SK-N-SH (cell line): ENCODE results near the gene CDHR2. TPM values are rescaled to one million over a fixed set of nuclear protein-coding genes. Genes with fewer than 3 reads are reported as not detected.

Experiments
- CTCF ChIA-PET: fragments of 300-600, 350-600 bp; formaldehyde crosslinking; extraction: SDS; loops from one replicate; lab custom pipeline; 2021; lab: Yijun Ruan, JAX
- POLR2A ChIA-PET: fragments of 350-600 bp; sonication (Branson Sonifier 250); formaldehyde crosslinking; extraction: SDS; loops from one replicate; lab custom pipeline; 2020; ENCODE audit warnings: antibody characterized with exemption, inconsistent platforms; lab: Yijun Ruan, JAX
- DNase-seq: peaks from one replicate; pipeline ENCODE4 v3.0.0; 2012
- H2AFZ ChIP-seq: fragments of 200-600 bp; sonication (generic); 2 replicates; pipeline ENCODE4 v1.8.1; 2016; ENCODE audit warnings: antibody characterized with exemption, mild to moderate bottlenecking, low read depth
- H3F3A ChIP-seq: fragments of 200-600 bp; sonication (generic); replicated peaks from 2 replicates; pipeline ENCODE3; 2016; ENCODE audit warnings: antibody characterized with exemption, mild to moderate bottlenecking; ENCODE audit not compliant: insufficient read depth
- H3K27ac ChIP-seq, 2 experiments: fragments of 200-500 bp in 1 of 2; fragments of 200-600 bp in 1 of 2; sonication (Bioruptor generic) in 1 of 2; sonication (generic), shearing (Covaris generic) in 1 of 2; 2 replicates each; pipeline versions ENCODE4 v1.5.1 to v1.6.1; 2014 to 2016; ENCODE audit warnings: low read depth in 2 of 2, inconsistent platforms in 1 of 2, low read length in 1 of 2, mild to moderate bottlenecking in 1 of 2, mixed read lengths in 1 of 2
- H3K27me3 ChIP-seq: fragments of 200-600 bp; sonication (generic), shearing (Covaris generic); 2 replicates; pipeline ENCODE4 v1.6.1; 2016; ENCODE audit warnings: mixed run types; ENCODE audit not compliant: insufficient read depth
- H3K36me3 ChIP-seq, 2 experiments: fragments of 200-500 bp in 1 of 2; fragments of 200-600 bp in 1 of 2; sonication (Bioruptor generic) in 1 of 2; sonication (generic) in 1 of 2; replicated peaks in 1 of 2; 2 replicates each; pipeline versions ENCODE3 to v1.5.1; 2014 to 2016; ENCODE audit warnings: low read length in 1 of 2, mild to moderate bottlenecking in 1 of 2; ENCODE audit not compliant: insufficient read depth in 2 of 2, control insufficient read depth in 1 of 2
- H3K4me1 ChIP-seq, 2 experiments: fragments of 200-500 bp in 1 of 2; fragments of 200-600 bp in 1 of 2; sonication (Bioruptor generic) in 1 of 2; sonication (generic), shearing (Covaris generic) in 1 of 2; 2 replicates each; pipeline versions ENCODE4 v1.5.1 to v1.6.1; 2014 to 2016; ENCODE audit warnings: low read depth in 1 of 2, low read length in 1 of 2, mixed run types in 1 of 2; ENCODE audit not compliant: insufficient read depth in 2 of 2, control insufficient read depth in 1 of 2
- H3K4me2 ChIP-seq: fragments of 200-600 bp; sonication (generic), shearing (Covaris generic); 2 replicates; pipeline ENCODE4 v1.6.1; 2017; ENCODE audit warnings: mixed run types
- H3K4me3 ChIP-seq, 2 experiments: fragments of 200-500 bp in 1 of 2; fragments of 200-600 bp in 1 of 2; sonication (Bioruptor generic) in 1 of 2; sonication (generic), shearing (Covaris generic) in 1 of 2; 2 replicates each; pipeline versions ENCODE4 v1.5.1 to v1.8.1; 2014 to 2016; ENCODE audit warnings: low read depth in 2 of 2, inconsistent platforms in 1 of 2, low read length in 1 of 2, mild to moderate bottlenecking in 1 of 2, mixed read lengths in 1 of 2, moderate library complexity in 1 of 2
- H3K79me2 ChIP-seq: fragments of 200-600 bp; sonication (generic); 2 replicates; pipeline ENCODE4 v1.8.1; 2017; ENCODE audit warnings: mild to moderate bottlenecking; ENCODE audit not compliant: insufficient read depth
- H3K9ac ChIP-seq: fragments of 200-600 bp; sonication (generic); 2 replicates; pipeline ENCODE4 v1.6.1; 2017; ENCODE audit warnings: mixed run types
- H3K9me2 ChIP-seq: fragments of 200-600 bp; sonication (generic); 2 replicates; pipeline ENCODE4 v1.6.1; 2017; ENCODE audit warnings: mixed run types
- H3K9me3 ChIP-seq: fragments of 200-600 bp; sonication (generic); 2 replicates; pipeline ENCODE4 v1.6.1; 2017; ENCODE audit warnings: mixed run types, mild to moderate bottlenecking, moderate library complexity
- H4K20me1 ChIP-seq: fragments of 200-600 bp; sonication (generic); 2 replicates; pipeline ENCODE4 v1.6.1; 2017; ENCODE audit warnings: mild to moderate bottlenecking, mixed run types; ENCODE audit not compliant: insufficient read depth
- ELF1 ChIP-seq: IDR thresholded peaks from 2 replicates; pipeline ENCODE4 v1.4.0; 2012
- EP300 ChIP-seq, 2 experiments: IDR thresholded peaks; 2 replicates each; pipeline versions ENCODE4 v1.4.0 to v1.6.1; 2012; ENCODE audit warnings: borderline replicate concordance in 1 of 2, low read depth in 1 of 2, low read length in 1 of 2
- EZH2phosphoT487 ChIP-seq: fragments of 200-600 bp; sonication (generic); IDR thresholded peaks from 2 replicates; pipeline ENCODE4 v1.6.1; 2017; ENCODE audit warnings: low read depth, mixed run types, mild to moderate bottlenecking, antibody characterized with exemption, moderate library complexity, borderline replicate concordance
- FOSL2 ChIP-seq: IDR thresholded peaks from 2 replicates; pipeline ENCODE4 v1.4.0; 2012; ENCODE audit warnings: low read depth, mild to moderate bottlenecking, moderate library complexity, borderline replicate concordance
- FOXM1 ChIP-seq: IDR thresholded peaks from 2 replicates; pipeline ENCODE4 v1.4.0; 2012; ENCODE audit warnings: low read depth, mild to moderate bottlenecking
- GATA2 ChIP-seq: sonication (generic); formaldehyde crosslinking; IDR thresholded peaks from 2 replicates; pipeline ENCODE4 v1.5.0; 2020; ENCODE audit warnings: mild to moderate bottlenecking, missing genetic modification reagents
- JUND ChIP-seq: IDR thresholded peaks from 2 replicates; pipeline ENCODE4 v1.4.0; 2012
- MXI1 ChIP-seq: IDR thresholded peaks from 2 replicates; pipeline ENCODE4 v1.6.1; 2012; ENCODE audit warnings: mild to moderate bottlenecking, low read depth, low read length, improper control_type of control experiment
- NFIC ChIP-seq: IDR thresholded peaks from 2 replicates; pipeline ENCODE4 v1.4.0; 2012; ENCODE audit warnings: borderline replicate concordance
- RAD21 ChIP-seq: IDR thresholded peaks from 2 replicates; pipeline ENCODE4 v1.6.1; 2012; ENCODE audit warnings: mild to moderate bottlenecking, low read length
- SIN3A ChIP-seq: IDR thresholded peaks from 2 replicates; pipeline ENCODE4 v1.6.1; 2012; ENCODE audit warnings: low read depth, mild to moderate bottlenecking, low read length, moderate library complexity, borderline replicate concordance
- YY1 ChIP-seq: IDR thresholded peaks from 2 replicates; pipeline ENCODE4 v1.4.0; 2012; ENCODE audit warnings: low read depth, mild to moderate bottlenecking
- WGBS: methylation state at CpG from one replicate; pipeline ENCODE4 v1.1.6; 2017; ENCODE audit warnings: low lambda C conversion rate; 5-methylcytosine and 5-hydroxymethylcytosine counted together
- polyA plus RNA-seq, 3 experiments: library from polyadenylated mRNA; depleted of rRNA; stranded (reverse); fragments of >200 nt; gene quantifications; 2 replicates each; pipeline ENCODE4 v1.2.3, GENCODE V29; 2012
- TF ChIP-seq, protein P1 (sequence below): IDR thresholded peaks from 2 replicates; pipeline ENCODE4 v1.6.1; 2012; ENCODE audit warnings: mild to moderate bottlenecking, low read depth, low read length, moderate library complexity
- TF ChIP-seq, protein P2 (sequence below): IDR thresholded peaks from 2 replicates; pipeline ENCODE4 v1.4.0; 2012; ENCODE audit warnings: low read depth, borderline replicate concordance
- TF ChIP-seq, protein P3 (sequence below): IDR thresholded peaks from 2 replicates; pipeline ENCODE4 v1.4.0; 2012; ENCODE audit warnings: low read depth

The CDHR2 gene
- polyA plus RNA-seq, 1 of the 3 experiments (the other 2 are of a cell fraction), result not detected

DNA sequence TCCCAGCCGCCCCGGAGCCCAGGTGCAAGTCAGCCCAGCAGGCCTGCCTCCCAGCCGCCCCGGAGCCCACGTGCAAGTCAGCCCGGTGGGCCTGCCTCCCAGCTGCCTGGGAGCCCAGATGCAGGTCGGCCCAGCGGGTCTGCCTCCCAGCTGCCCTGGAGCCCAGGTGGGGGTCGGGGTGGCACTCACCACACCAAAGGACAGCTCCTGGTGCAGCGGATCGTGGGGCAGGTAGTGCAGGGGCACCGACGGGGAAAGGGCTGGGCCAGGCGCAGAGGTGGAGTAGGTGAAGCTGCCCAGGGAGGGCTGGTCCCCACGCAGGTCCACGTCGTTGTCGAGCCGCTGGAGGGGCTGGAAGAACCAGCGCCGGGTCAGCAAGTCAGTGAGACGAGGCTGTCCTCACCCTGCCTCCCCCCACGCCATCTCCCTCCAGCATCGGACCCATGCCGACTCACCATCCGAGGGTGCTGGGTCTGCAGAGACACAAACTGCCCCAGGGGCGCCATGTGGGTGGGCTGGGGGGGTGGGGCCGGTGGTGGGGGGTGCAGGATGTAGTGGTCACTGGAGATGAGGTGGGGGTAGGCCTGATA lies 18.7 kb upstream of the CDHR2 start:
- H4K20me1 ChIP-seq, result peaks cover 46% of the 10 kb centered on the region
- no peak overlapping the region for H3K4me3 ChIP-seq
- no peaks in the 10 kb centered on the region for H3K9me2 ChIP-seq
- WGBS, result 85% methylated on average over 5 of the region's 28 CpGs
- POLR2A ChIA-PET, result interaction anchor here (0.6 to 0.7 kb wide), 2 partner anchors 94 to 475 kb away, joined by 4 to 5 read pairs; no protein-coding TSS in a partner anchor
- H3K9me3 ChIP-seq, result no peaks in the 10 kb centered on the region
- H3F3A ChIP-seq, result no peaks in the 10 kb centered on the region
- no peak overlapping the region for H2AFZ ChIP-seq
- peaks cover 44% of the 10 kb centered on the region for H3K79me2 ChIP-seq
- peak overlapping the region in 1 of 2 experiments; percentile 62; a peak in 1 of 4 replicates for H3K27ac ChIP-seq
- no peak for TF ChIP-seq EP300 (IDR thresholded peaks at IDR 0.05; ENCODE audit: borderline replicate concordance in 1 of 2, low read depth in 1 of 2, low read length in 1 of 2)
- H3K4me1 ChIP-seq, result peaks cover 13 to 48% of the 10 kb centered on the region in 2 experiments; a peak in 3 of 4 replicates
- no peak overlapping the region for H3K9ac ChIP-seq
- H3K27me3 ChIP-seq, result no peaks in the 10 kb centered on the region
- peak; percentile 87 for DNase-seq
- H3K4me2 ChIP-seq, result no peak overlapping the region
- peaks cover 5 to 58% of the 10 kb centered on the region in 2 experiments for H3K36me3 ChIP-seq
- CTCF ChIA-PET, result interaction anchor here (1.4 to 3.4 kb wide), 3 partner anchors 9 to 83 kb away, joined by 3 to 12 read pairs (median 12); partner anchors contain the start of gene FAF2

DNA sequence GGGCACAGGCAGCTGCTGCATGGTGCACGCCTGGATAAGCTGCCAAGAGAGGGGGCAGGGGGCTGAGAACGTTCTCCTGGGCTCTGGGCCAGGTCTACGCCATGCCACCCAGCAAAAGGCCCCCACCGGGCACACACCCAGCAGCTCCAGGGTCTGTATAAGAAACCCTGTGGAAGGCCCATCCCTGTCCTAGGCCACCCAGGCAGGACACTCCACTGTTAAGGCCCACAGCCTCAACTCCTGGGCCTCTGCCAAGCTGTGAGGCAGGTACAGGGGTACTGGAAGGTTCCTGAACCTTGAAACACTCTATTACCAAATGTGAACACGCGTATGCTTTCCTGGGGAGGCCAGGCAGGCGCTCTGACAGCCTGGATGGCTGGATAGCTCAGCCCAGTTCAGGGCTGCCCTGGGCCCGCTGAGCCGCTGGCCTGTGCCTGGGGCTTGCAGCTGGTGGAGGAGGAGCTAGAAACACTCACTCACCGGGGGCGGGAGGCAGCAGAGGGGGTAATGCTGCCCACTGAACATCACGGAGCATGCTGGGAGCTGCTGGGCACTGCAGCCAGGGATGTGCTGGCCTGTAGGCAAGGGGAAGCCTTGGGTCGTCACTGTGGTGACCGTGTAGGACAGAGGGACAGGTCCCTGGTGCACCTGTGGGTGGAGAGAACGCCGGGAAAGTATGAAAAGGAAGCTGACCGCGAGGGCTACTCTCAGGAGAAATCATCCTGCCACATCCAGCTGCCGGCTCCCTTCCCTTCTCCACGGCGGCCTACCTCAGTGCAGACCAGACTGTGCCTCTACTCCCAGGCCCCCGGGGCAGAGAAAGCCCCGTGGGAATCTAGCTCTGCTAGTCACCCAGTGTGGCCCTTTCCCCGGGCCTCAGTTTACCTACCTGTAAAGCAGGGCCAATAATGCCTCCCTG lies 17.9 kb upstream of the CDHR2 start:
- DNase-seq, result peak; percentile 85
- Histone ChIP-seq H3K27ac (peak overlapping the region in 1 of 2 experiments; percentile 79; a peak in 2 of 4 replicates), H3K9me3 (no peaks in the 10 kb centered on the region), H3K27me3 (no peaks in the 10 kb centered on the region), H4K20me1 (peaks cover 47% of the 10 kb centered on the region), H2AFZ (no peak overlapping the region), H3K4me2 (no peak overlapping the region), H3K9ac (no peak overlapping the region)
- POLR2A ChIA-PET, result interaction anchor here (0.7 kb wide), 1 partner anchor 475 kb away, joined by 4 read pairs; no protein-coding TSS in a partner anchor
- TF ChIP-seq EZH2phosphoT487 (no peak), FOSL2 (no peak), JUND (no peak), RAD21 (no peak), ELF1 (no peak), SIN3A (no peak), FOXM1 (no peak), EP300 (IDR thresholded peaks at IDR 0.05; ENCODE audit: borderline replicate concordance in 1 of 2, low read depth in 1 of 2, low read length in 1 of 2) (peak in 1 of 2 experiments; percentile 16; a peak in 1 of 4 replicates), MXI1 (peak; percentile 40; the same call in 1 of the 2 replicates), YY1 (no peak), GATA2 (CRISPR knock-in tag) (no peak), NFIC (no peak)
- TF ChIP-seq, protein P1, sequence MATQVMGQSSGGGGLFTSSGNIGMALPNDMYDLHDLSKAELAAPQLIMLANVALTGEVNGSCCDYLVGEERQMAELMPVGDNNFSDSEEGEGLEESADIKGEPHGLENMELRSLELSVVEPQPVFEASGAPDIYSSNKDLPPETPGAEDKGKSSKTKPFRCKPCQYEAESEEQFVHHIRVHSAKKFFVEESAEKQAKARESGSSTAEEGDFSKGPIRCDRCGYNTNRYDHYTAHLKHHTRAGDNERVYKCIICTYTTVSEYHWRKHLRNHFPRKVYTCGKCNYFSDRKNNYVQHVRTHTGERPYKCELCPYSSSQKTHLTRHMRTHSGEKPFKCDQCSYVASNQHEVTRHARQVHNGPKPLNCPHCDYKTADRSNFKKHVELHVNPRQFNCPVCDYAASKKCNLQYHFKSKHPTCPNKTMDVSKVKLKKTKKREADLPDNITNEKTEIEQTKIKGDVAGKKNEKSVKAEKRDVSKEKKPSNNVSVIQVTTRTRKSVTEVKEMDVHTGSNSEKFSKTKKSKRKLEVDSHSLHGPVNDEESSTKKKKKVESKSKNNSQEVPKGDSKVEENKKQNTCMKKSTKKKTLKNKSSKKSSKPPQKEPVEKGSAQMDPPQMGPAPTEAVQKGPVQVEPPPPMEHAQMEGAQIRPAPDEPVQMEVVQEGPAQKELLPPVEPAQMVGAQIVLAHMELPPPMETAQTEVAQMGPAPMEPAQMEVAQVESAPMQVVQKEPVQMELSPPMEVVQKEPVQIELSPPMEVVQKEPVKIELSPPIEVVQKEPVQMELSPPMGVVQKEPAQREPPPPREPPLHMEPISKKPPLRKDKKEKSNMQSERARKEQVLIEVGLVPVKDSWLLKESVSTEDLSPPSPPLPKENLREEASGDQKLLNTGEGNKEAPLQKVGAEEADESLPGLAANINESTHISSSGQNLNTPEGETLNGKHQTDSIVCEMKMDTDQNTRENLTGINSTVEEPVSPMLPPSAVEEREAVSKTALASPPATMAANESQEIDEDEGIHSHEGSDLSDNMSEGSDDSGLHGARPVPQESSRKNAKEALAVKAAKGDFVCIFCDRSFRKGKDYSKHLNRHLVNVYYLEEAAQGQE, result no peak
- TF ChIP-seq, protein P2, sequence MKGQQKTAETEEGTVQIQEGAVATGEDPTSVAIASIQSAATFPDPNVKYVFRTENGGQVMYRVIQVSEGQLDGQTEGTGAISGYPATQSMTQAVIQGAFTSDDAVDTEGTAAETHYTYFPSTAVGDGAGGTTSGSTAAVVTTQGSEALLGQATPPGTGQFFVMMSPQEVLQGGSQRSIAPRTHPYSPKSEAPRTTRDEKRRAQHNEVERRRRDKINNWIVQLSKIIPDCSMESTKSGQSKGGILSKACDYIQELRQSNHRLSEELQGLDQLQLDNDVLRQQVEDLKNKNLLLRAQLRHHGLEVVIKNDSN, result no peak
- TF ChIP-seq, protein P3, sequence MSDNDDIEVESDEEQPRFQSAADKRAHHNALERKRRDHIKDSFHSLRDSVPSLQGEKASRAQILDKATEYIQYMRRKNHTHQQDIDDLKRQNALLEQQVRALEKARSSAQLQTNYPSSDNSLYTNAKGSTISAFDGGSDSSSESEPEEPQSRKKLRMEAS, result no peak
- TF ChIP-seq, all 33 proteins: peak for 2
- H3K79me2 ChIP-seq, result peaks cover 52% of the 10 kb centered on the region
- peaks cover 5 to 58% of the 10 kb centered on the region in 2 experiments for H3K36me3 ChIP-seq
- no peak overlapping the region for H3K4me3 ChIP-seq
- 56% methylated on average over 23 of the region's 24 CpGs for WGBS
- CTCF ChIA-PET, result interaction anchor here (0.7 to 3.4 kb wide), 8 partner anchors 8 to 115 kb away, joined by 3 to 12 read pairs (median 4); partner anchors contain the start of gene FAF2
- H3K9me2 ChIP-seq, result no peaks in the 10 kb centered on the region
- H3K4me1 ChIP-seq, result peaks cover 13 to 52% of the 10 kb centered on the region in 2 experiments; a peak in 3 of 4 replicates
- H3F3A ChIP-seq, result no peaks in the 10 kb centered on the region
